Tibial nerve (tissue), 4 donors: ENCODE results near the gene FGFR4. TPM values are rescaled to one million over a fixed set of nuclear protein-coding genes. Genes with fewer than 3 reads are reported as not detected.

Experiments used
- DNase-seq, 2 donors: peaks; one replicate each; pipeline ENCODE4 v3.0.0-alpha.2; 2019; ENCODE audit warnings: low spot score in 2 of 2
- H3K27ac ChIP-seq, 4 donors: fragments of 200-600 bp; sonication (generic) in 3 of 4; one replicate each; pipeline ENCODE4 v1.5.1; 2017 to 2019; ENCODE audit warnings: mild to moderate bottlenecking in 1 of 4
- H3K27me3 ChIP-seq, 2 donors: fragments of 200-600 bp; sonication (generic) in 1 of 2; one replicate each; pipeline versions ENCODE4 v1.5.1 to v1.6.0; 2017 to 2019
- H3K36me3 ChIP-seq, 3 donors: fragments of 200-600 bp; sonication (generic); one replicate each; pipeline ENCODE4 v1.5.1; 2018 to 2019
- H3K4me1 ChIP-seq, 4 donors: fragments of 200-600 bp; sonication (generic) in 3 of 4; one replicate each; pipeline ENCODE4 v1.5.1; 2017 to 2019
- H3K4me3 ChIP-seq, 4 donors: fragments of 200-600 bp; sonication (generic) in 3 of 4; one replicate each; pipeline ENCODE4 v1.5.1; 2017 to 2019; ENCODE audit warnings: mild to moderate bottlenecking in 1 of 4, moderate library complexity in 1 of 4
- H3K9me3 ChIP-seq, 4 donors: fragments of 200-600 bp; sonication (generic) in 3 of 4; one replicate each; pipeline ENCODE4 v1.5.1; 2017 to 2019
- EP300 ChIP-seq, 2 donors: sonication (generic); formaldehyde crosslinking; IDR thresholded peaks; one replicate each; pipeline ENCODE4 v1.6.1; 2017; ENCODE audit warnings: antibody characterized with exemption in 2 of 2, mild to moderate bottlenecking in 1 of 2
- POLR2A ChIP-seq, 2 donors: fragments of 450-650 bp; IDR thresholded peaks; one replicate each; pipeline ENCODE4 v1.6.1; 2017; ENCODE audit warnings: antibody characterized with exemption in 2 of 2, mild to moderate bottlenecking in 2 of 2, moderate library complexity in 2 of 2
- WGBS, 2 donors: methylation state at CpG; one replicate each; pipeline ENCODE4 v1.1.5; 2018; 5-methylcytosine and 5-hydroxymethylcytosine counted together
- total RNA-seq, 4 donors: library from RNA; depleted of rRNA; stranded (reverse); fragments of >200 nt; gene quantifications; one replicate each; pipeline ENCODE4 v1.1.0, GENCODE V29; 2016
- TF ChIP-seq, protein P1 (sequence below), 5 experiments: fragments of 200-600 bp in 3 of 5; fragments of 450-650 bp in 2 of 5; sonication (generic) in 3 of 5; IDR thresholded peaks; one replicate each; pipeline ENCODE4 v1.5.1; 2016 to 2019; ENCODE audit warnings: antibody characterized with exemption in 5 of 5, mild to moderate bottlenecking in 3 of 5, moderate library complexity in 2 of 5

The FGFR4 gene
- total RNA-seq, 4 donors from 2014 or later: 3.3 to 60.8 (median 12.1) TPM

DNA sequence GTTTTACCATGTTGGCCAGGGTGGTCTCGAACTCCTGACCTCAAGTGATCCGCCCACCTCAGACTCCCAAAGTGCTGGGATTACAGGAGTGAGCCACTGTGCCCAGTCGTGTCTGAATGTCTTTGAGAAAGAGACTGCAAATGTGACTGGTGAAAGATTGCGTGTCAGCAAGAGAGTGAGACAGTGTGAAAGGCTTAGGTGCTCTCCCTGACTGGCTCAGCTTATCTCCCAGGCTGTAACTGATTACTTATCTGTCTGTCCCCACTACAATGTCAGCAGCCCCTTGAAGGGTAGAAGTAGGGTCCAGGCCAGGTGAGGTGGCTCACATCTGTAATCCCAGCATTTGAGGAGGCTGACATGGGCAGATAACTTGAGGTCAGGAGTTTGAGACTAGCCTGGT, 3.4 kb upstream of the FGFR4 start:
- WGBS, 2 donors: 54 to 58% methylated on average over 4 of the region's 4 CpGs
- TF ChIP-seq POLR2A (IDR thresholded peaks at IDR 0.05) (no peak), EP300 (IDR thresholded peaks at IDR 0.05) (no peak)
- TF ChIP-seq, protein P1, sequence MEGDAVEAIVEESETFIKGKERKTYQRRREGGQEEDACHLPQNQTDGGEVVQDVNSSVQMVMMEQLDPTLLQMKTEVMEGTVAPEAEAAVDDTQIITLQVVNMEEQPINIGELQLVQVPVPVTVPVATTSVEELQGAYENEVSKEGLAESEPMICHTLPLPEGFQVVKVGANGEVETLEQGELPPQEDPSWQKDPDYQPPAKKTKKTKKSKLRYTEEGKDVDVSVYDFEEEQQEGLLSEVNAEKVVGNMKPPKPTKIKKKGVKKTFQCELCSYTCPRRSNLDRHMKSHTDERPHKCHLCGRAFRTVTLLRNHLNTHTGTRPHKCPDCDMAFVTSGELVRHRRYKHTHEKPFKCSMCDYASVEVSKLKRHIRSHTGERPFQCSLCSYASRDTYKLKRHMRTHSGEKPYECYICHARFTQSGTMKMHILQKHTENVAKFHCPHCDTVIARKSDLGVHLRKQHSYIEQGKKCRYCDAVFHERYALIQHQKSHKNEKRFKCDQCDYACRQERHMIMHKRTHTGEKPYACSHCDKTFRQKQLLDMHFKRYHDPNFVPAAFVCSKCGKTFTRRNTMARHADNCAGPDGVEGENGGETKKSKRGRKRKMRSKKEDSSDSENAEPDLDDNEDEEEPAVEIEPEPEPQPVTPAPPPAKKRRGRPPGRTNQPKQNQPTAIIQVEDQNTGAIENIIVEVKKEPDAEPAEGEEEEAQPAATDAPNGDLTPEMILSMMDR (IDR thresholded peaks at IDR 0.05): no peak
- no peaks in the 10 kb centered on the region for H3K9me3 ChIP-seq
- no peaks in the 10 kb centered on the region for H3K36me3 ChIP-seq
- no peak for DNase-seq
- H3K4me1 ChIP-seq: peaks cover 0 to 19% (median 13%) of the 10 kb centered on the region in 4 donors
- no peak overlapping the region for H3K27ac ChIP-seq
- peaks cover 0 to 6% of the 10 kb centered on the region in 2 donors for H3K27me3 ChIP-seq
- no peak overlapping the region for H3K4me3 ChIP-seq

DNA sequence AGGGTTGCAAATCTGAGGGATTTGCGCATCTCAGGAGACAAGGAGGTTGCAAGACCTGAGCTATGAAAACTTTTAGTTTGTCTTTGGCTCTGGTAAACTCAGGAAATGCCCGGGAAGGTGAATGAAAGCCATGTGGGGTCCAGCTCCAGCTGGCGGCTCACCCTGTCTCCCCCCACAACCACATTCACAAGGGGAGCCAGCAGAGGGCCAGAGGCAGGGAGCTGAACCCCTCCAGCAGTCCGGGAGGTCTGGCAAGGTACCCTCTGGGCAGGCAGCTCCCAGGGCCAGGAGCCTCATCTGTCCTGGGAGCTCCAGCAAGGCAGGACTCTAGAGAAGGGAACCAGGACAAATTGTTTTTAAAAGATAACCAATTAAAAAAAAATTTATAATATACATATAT, 2.5 kb upstream of the FGFR4 start:
- peaks cover 0 to 25% (median 14%) of the 10 kb centered on the region in 4 donors for H3K4me1 ChIP-seq
- no peak overlapping the region for H3K4me3 ChIP-seq
- H3K27me3 ChIP-seq: peaks cover 0 to 6% of the 10 kb centered on the region in 2 donors
- no peak overlapping the region for H3K27ac ChIP-seq
- H3K36me3 ChIP-seq: no peaks in the 10 kb centered on the region
- TF ChIP-seq, protein P1 (IDR thresholded peaks at IDR 0.05): no peak
- TF ChIP-seq POLR2A (IDR thresholded peaks at IDR 0.05): no peak
- no peak for TF ChIP-seq EP300 (IDR thresholded peaks at IDR 0.05)
- 29 to 44% methylated on average over 4 of the region's 4 CpGs for WGBS, 2 donors
- no peaks in the 10 kb centered on the region for H3K9me3 ChIP-seq
- DNase-seq: no peak

DNA sequence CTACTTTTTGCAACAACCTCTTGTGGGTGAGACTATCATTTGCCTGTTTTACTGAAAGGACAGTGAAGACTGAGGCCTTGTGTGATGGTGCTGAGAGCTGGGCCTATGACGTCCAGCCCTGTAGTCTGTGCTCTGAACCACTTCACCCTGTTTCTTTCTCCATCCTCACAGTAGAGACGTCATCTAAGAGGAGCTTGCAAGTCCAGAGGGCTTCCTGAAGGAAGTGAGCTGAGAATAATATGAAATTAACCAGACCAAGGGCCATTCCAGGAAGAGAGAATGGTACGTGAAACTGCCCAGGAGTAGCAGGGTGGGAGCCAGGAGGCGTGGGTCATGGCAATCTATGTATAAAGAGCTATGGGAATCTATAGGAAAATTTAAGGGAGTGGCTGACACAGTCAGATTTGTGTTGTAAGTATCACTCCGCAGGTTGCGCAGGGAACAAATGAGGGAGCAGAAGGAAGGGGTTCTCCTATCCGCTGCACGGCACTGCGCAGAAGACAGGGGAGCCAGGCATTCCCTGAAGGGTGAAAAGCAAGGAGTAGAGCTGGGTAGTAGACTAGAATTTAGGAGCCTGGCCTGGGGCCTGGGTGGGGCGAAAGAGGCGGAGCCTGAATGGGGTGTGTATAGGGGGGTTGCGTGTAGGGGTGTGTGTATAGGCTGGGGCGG, 596 bp upstream of the FGFR4 start:
- no peaks in the 10 kb centered on the region for H3K9me3 ChIP-seq
- H3K4me3 ChIP-seq: peak overlapping the region in 2 of 4 donors; percentile 47 to 58
- H3K4me1 ChIP-seq: peaks cover 0 to 37% (median 16%) of the 10 kb centered on the region in 4 donors
- no peak for DNase-seq
- TF ChIP-seq POLR2A (IDR thresholded peaks at IDR 0.05): no peak
- TF ChIP-seq EP300 (IDR thresholded peaks at IDR 0.05): no peak
- TF ChIP-seq, protein P1 (IDR thresholded peaks at IDR 0.05): no peak
- 41 to 49% methylated on average over 12 to 13 of the region's 13 CpGs for WGBS, 2 donors
- no peaks in the 10 kb centered on the region for H3K36me3 ChIP-seq
- peaks cover 0 to 6% of the 10 kb centered on the region in 2 donors for H3K27me3 ChIP-seq
- peak overlapping the region in 3 of 4 donors; percentile 47 to 61 (median 54) for H3K27ac ChIP-seq

DNA sequence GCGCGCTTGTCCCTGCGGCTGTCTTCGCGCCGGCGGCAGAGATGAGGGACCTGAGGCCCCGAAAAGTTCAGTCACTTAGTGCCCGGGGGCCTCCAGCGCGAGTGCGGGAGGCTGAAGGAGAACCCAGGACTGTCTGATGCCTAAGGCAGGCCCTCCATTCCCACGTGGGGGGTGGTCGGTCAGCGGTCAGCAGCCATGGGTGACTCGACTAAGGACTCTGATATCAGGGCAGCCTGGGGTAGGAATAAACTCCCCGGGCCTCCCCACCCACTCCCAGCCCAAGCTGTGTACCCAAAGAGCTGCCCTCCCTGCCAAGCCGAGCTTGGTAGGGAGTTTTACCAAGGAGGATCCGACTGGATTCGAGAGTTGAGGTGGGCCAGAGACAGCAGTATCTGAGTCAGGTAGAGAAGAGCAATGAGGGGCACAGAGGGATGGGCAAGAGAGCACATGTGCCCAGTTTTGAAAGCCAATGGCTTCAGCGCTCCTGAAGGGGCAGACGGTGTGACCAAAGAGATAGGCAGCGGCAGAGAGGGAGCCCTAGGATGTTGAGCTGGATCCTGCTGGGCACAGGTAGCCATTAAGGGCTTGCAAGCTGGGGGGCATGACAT, 787 bp downstream of the FGFR4 start:
- 24 to 30% methylated on average over 20 to 23 of the region's 23 CpGs for WGBS, 2 donors
- H3K27me3 ChIP-seq: peaks cover 0 to 6% of the 10 kb centered on the region in 2 donors
- peak overlapping the region; percentile 22 to 58 (median 36) for H3K4me3 ChIP-seq
- peak overlapping the region in 3 of 4 donors; percentile 54 to 75 (median 73) for H3K27ac ChIP-seq
- TF ChIP-seq POLR2A (IDR thresholded peaks at IDR 0.05): no peak
- TF ChIP-seq EP300 (IDR thresholded peaks at IDR 0.05): no peak
- TF ChIP-seq, protein P1 (IDR thresholded peaks at IDR 0.05): no peak
- H3K36me3 ChIP-seq: no peaks in the 10 kb centered on the region
- H3K4me1 ChIP-seq: peaks cover 0 to 37% (median 16%) of the 10 kb centered on the region in 4 donors
- DNase-seq: no peak
- H3K9me3 ChIP-seq: no peaks in the 10 kb centered on the region

DNA sequence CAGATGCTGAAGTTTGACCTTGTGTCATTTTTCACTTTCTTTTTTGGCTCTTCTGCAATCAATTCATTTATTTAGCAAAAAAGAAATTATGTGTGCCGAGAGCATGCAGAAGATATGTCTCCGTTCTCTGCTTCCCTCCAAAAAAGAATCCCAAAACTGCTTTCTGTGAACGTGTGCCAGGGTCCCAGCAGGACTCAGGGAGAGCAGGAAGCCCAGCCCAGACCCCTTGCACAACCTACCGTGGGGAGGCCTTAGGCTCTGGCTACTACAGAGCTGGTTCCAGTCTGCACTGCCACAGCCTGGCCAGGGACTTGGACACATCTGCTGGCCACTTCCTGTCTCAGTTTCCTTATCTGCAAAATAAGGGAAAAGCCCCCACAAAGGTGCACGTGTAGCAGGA, 2.4 kb downstream of the FGFR4 start:
- no peak overlapping the region for H3K4me3 ChIP-seq
- no peaks in the 10 kb centered on the region for H3K9me3 ChIP-seq
- H3K27me3 ChIP-seq: peaks cover 0 to 6% of the 10 kb centered on the region in 2 donors
- WGBS, 2 donors: 39 to 49% methylated on average over 5 of the region's 5 CpGs
- peaks cover 0 to 37% (median 16%) of the 10 kb centered on the region in 4 donors for H3K4me1 ChIP-seq
- DNase-seq: no peak
- H3K27ac ChIP-seq: peak overlapping the region in 3 of 4 donors; percentile 12 to 45 (median 17)
- TF ChIP-seq EP300 (IDR thresholded peaks at IDR 0.05): no peak
- no peak for TF ChIP-seq POLR2A (IDR thresholded peaks at IDR 0.05)
- TF ChIP-seq, protein P1 (IDR thresholded peaks at IDR 0.05): no peak
- H3K36me3 ChIP-seq: no peaks in the 10 kb centered on the region
